Trophoblast cell (in vitro differentiated cells and primary cell): ENCODE data around the gene TEDC1.

Source experiments
- DNase-seq, 2 donors: peaks; one replicate each; pipeline ENCODE4 v3.0.0-alpha.2; 2016
- H2AFZ ChIP-seq: 2 replicates; pipeline ENCODE4 v1.6.1; 2013; ENCODE audit warnings: low read length, moderate library complexity, mild to moderate bottlenecking; ENCODE audit not compliant: insufficient read depth, poor library complexity
- H2AK5ac ChIP-seq: 2 replicates; pipeline ENCODE4 v1.6.1; 2013; ENCODE audit warnings: mild to moderate bottlenecking, low read length
- H2BK120ac ChIP-seq: 2 replicates; pipeline ENCODE4 v1.6.1; 2013; ENCODE audit warnings: low read length, mild to moderate bottlenecking, moderate library complexity; ENCODE audit not compliant: insufficient read depth, poor library complexity
- H2BK12ac ChIP-seq: 2 replicates; pipeline ENCODE4 v1.6.1; 2013; ENCODE audit warnings: mild to moderate bottlenecking, low read length, moderate library complexity
- H2BK5ac ChIP-seq: 2 replicates; pipeline ENCODE4 v1.6.1; 2013; ENCODE audit warnings: low read length, low read depth, moderate library complexity, mild to moderate bottlenecking; ENCODE audit not compliant: poor library complexity
- H3K14ac ChIP-seq: 2 replicates; pipeline ENCODE4 v1.6.1; 2013; ENCODE audit warnings: mild to moderate bottlenecking, low read length
- H3K18ac ChIP-seq: 2 replicates; pipeline ENCODE4 v1.6.1; 2013; ENCODE audit warnings: mild to moderate bottlenecking, low read length
- H3K23ac ChIP-seq: 2 replicates; pipeline ENCODE4 v1.6.1; 2013; ENCODE audit warnings: low read length
- H3K27ac ChIP-seq: 2 replicates; pipeline ENCODE4 v1.5.1; 2013; ENCODE audit warnings: low read depth, mild to moderate bottlenecking, inconsistent platforms, low read length, moderate library complexity
- H3K27me3 ChIP-seq: 2 replicates; pipeline ENCODE4 v1.6.1; 2013; ENCODE audit warnings: inconsistent platforms, mild to moderate bottlenecking, low read length, moderate library complexity; ENCODE audit not compliant: insufficient read depth
- H3K36me3 ChIP-seq, 2 experiments: 1 replicate in 1 of 2; 2 replicates in 1 of 2; pipeline ENCODE4 v1.6.1; 2013; ENCODE audit warnings: low read length in 2 of 2, mild to moderate bottlenecking in 2 of 2, moderate library complexity in 1 of 2; ENCODE audit not compliant: insufficient read depth in 2 of 2, control insufficient read depth in 1 of 2
- H3K4ac ChIP-seq: 2 replicates; pipeline ENCODE4 v1.6.1; 2013; ENCODE audit warnings: low read depth, mild to moderate bottlenecking, low read length, moderate library complexity
- H3K4me1 ChIP-seq, 2 experiments: 1 replicate in 1 of 2; 2 replicates in 1 of 2; pipeline ENCODE4 v1.6.1; 2013; ENCODE audit warnings: low read length in 2 of 2, mild to moderate bottlenecking in 2 of 2, moderate library complexity in 1 of 2; ENCODE audit not compliant: insufficient read depth in 2 of 2, control insufficient read depth in 1 of 2
- H3K4me2 ChIP-seq: 2 replicates; pipeline ENCODE4 v1.6.1; 2013; ENCODE audit warnings: inconsistent platforms, mild to moderate bottlenecking, low read length, moderate library complexity
- H3K4me3 ChIP-seq: 2 replicates; pipeline ENCODE4 v1.5.1; 2013; ENCODE audit warnings: mild to moderate bottlenecking, low read depth, low read length, inconsistent platforms
- H3K79me1 ChIP-seq: one replicate; pipeline ENCODE4 v1.6.1; 2013; ENCODE audit warnings: low read length
- H3K79me2 ChIP-seq: 2 replicates; pipeline ENCODE4 v1.6.1; 2013; ENCODE audit warnings: low read length, mild to moderate bottlenecking; ENCODE audit not compliant: control insufficient read depth, insufficient read depth, poor library complexity
- H3K9ac ChIP-seq: 2 replicates; pipeline ENCODE4 v1.6.1; 2013; ENCODE audit warnings: mild to moderate bottlenecking, low read length
- H3K9me3 ChIP-seq: 2 replicates; pipeline ENCODE4 v1.6.1; 2013; ENCODE audit warnings: low read depth, mild to moderate bottlenecking, control low read depth, inconsistent platforms, low read length; ENCODE audit not compliant: insufficient read depth
- H4K12ac ChIP-seq: 2 replicates; pipeline ENCODE4 v1.6.1; 2013; ENCODE audit warnings: low read depth, mild to moderate bottlenecking, low read length, moderate library complexity
- H4K8ac ChIP-seq: 2 replicates; pipeline ENCODE4 v1.6.1; 2013; ENCODE audit warnings: low read depth, mild to moderate bottlenecking, low read length, moderate library complexity
- H4K91ac ChIP-seq: one replicate; pipeline ENCODE4 v1.6.1; 2013; ENCODE audit warnings: low read depth, mild to moderate bottlenecking, low read length, moderate library complexity
- WGBS: extraction: QIAGEN DNeasy Blood & Tissue Kit; methylation state at CpG from one replicate; pipeline ENCODE4 v1.1.7; 2013; ENCODE audit warnings: missing lambda C conversion rate; ENCODE audit not compliant: insufficient read length, insufficient coverage; ENCODE audit errors: extremely low coverage; 5-methylcytosine and 5-hydroxymethylcytosine counted together

Gene TEDC1

DNA sequence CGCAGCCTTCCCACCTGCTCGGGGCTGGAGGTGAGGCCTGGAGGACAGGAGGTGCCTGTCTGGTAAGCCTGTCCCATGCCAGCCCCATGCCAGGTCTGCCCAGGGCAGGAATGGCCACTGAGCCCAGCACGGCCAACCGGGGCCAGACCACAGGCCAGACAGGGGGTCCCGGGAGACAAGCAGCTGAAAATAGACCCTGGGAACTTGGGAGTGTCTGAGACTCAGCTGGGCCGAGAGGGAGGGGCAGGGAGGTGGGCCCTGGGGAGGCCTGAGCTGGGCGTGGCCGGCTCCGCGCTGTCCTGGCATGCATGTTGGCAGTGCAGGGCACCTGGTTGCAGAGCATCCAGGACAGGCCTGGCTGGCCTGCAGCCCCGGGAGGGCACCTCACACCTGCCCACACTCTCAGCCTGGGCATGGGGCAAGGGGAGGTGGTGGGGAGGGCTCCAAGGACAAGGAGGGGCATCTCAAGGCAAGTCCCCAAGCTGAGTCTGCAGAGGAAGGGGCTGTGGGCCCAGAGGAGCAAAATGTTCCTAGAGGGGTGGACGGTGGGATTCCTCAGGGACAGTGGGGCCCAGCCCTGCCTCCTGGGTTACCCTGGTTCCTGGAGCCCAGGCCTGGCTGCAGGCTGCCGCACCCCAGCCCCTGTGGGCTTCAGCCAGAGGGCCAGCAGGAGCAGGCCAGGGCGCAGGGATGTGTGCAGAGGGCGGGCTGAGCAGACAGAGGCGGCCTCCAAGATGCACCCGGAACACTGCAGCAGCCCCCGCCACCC, 7.6 kb upstream of the TEDC1 start:
- no peak overlapping the region for H3K18ac ChIP-seq
- no peak overlapping the region for H3K27ac ChIP-seq
- H2BK120ac ChIP-seq: no peak overlapping the region
- peaks cover 18% of the 10 kb centered on the region for H3K79me1 ChIP-seq
- peaks cover 3% of the 10 kb centered on the region for H3K79me2 ChIP-seq
- no peak overlapping the region for H4K8ac ChIP-seq
- no peak overlapping the region for H3K14ac ChIP-seq
- H3K23ac ChIP-seq: no peak overlapping the region
- H3K4me1 ChIP-seq: peaks cover 24 to 41% of the 10 kb centered on the region in 2 experiments
- no peak overlapping the region for H3K4me2 ChIP-seq
- H4K12ac ChIP-seq: no peak overlapping the region
- H3K9ac ChIP-seq: no peak overlapping the region
- peaks cover 6% of the 10 kb centered on the region for H3K9me3 ChIP-seq
- H3K4me3 ChIP-seq: no peak overlapping the region
- no peak overlapping the region for H2BK5ac ChIP-seq
- H3K36me3 ChIP-seq: peaks cover 2 to 5% of the 10 kb centered on the region in 2 experiments
- peak overlapping the region; percentile 21 for H2AK5ac ChIP-seq
- no peak overlapping the region for H2AFZ ChIP-seq
- no peak for DNase-seq
- no peak overlapping the region for H3K4ac ChIP-seq
- H4K91ac ChIP-seq: no peak overlapping the region
- H3K27me3 ChIP-seq: peaks cover 33% of the 10 kb centered on the region
- no CpG with 5 or more reads among the region's 18 CpGs for WGBS
- H2BK12ac ChIP-seq: peak overlapping the region; percentile 11

DNA sequence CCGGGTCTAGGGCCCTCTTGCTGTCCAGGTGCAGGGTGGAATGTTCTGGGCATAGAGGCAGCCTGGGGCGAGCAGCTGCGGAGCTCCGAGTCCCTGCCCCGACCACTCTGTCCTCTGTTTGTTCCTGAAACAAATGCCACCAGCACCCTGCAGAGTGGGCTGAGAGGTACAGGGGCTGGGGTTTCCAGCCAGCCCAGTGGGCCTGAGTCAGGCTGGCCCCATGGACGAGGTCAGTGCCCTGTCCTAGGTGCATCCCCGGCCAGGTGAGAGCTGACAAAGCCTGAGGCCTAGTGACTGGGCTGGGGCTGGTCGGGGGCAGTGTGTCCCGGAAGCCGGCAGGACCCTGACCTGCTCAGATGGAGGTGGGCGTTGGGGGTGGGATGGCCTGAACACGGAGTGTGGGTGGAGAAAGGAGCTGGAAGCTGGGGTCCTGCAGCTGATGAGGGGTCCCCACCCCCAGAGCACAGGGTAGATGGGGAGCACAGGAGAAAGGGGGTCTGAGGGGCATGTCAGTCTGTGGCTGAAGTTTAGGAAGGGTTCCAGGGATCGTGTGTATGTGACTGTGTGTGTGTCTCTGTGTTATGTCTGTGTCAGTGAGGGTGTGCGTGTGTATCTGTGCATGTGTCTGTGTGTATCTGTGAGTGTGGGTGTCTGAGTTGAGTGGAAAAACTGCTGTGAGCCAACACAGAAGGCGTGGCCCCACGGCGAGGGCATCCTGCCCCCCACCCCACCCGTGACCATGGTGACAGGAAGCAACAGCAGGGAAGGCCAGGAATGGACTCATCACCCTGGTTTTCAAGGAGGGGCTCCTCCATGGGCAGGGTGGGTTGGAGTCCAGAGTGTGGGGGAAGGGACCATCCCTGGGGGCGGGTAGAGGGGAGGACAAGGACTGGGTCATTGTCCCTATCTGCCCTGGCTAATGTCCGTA, 6.7 kb upstream of the TEDC1 start:
- H3K23ac ChIP-seq: no peak overlapping the region
- no peak overlapping the region for H2AK5ac ChIP-seq
- H2AFZ ChIP-seq: no peak overlapping the region
- no peak overlapping the region for H3K9ac ChIP-seq
- H3K36me3 ChIP-seq: peaks cover under 1 to 3% of the 10 kb centered on the region in 2 experiments
- peaks cover 28% of the 10 kb centered on the region for H3K27me3 ChIP-seq
- no peak overlapping the region for H3K14ac ChIP-seq
- no peak overlapping the region for H4K12ac ChIP-seq
- H4K8ac ChIP-seq: no peak overlapping the region
- peaks cover 28 to 44% of the 10 kb centered on the region in 2 experiments for H3K4me1 ChIP-seq
- H3K9me3 ChIP-seq: peaks cover 6% of the 10 kb centered on the region
- WGBS: no CpG with 5 or more reads among the region's 20 CpGs
- no peak overlapping the region for H2BK12ac ChIP-seq
- H3K4ac ChIP-seq: no peak overlapping the region
- no peak overlapping the region for H2BK5ac ChIP-seq
- no peak overlapping the region for H3K18ac ChIP-seq
- H4K91ac ChIP-seq: no peak overlapping the region
- peaks cover 3% of the 10 kb centered on the region for H3K79me2 ChIP-seq
- no peak overlapping the region for H3K4me3 ChIP-seq
- H3K4me2 ChIP-seq: no peak overlapping the region
- H2BK120ac ChIP-seq: no peak overlapping the region
- peaks cover 18% of the 10 kb centered on the region for H3K79me1 ChIP-seq
- DNase-seq: peak; percentile 61 to 70
- no peak overlapping the region for H3K27ac ChIP-seq

DNA sequence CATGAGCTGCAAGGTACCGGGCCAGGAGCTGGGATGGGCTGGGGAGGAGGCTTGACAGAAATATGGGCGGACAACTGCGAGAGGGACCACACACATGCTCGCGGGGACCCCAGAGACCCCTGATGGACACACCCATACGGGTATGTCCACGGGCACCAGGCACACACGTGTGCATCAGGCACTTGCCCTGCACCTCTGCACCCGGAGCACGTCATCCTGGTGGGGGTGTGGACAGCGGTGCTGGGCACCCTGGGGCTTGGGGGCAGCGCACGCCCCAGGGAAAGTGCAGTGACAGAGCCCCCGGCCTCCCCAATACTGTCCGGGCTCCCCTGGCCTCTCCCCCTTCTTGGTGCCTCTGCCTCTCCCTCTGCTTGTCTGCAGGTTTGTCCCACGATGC, 6.1 kb upstream of the TEDC1 start:
- Histone ChIP-seq H3K36me3 (no peaks in the 10 kb centered on the region), H3K27ac (no peak overlapping the region), H3K9ac (no peak overlapping the region), H2AFZ (no peak overlapping the region), H3K4me3 (no peak overlapping the region), H2AK5ac (no peak overlapping the region), H4K12ac (no peak overlapping the region), H3K4me2 (no peak overlapping the region), H2BK5ac (no peak overlapping the region), H3K18ac (no peak overlapping the region), H3K14ac (no peak overlapping the region), H3K79me1 (peaks cover 18% of the 10 kb centered on the region), H3K4me1 (peaks cover 29 to 48% of the 10 kb centered on the region in 2 experiments), H4K8ac (no peak overlapping the region), H3K23ac (no peak overlapping the region), H3K79me2 (peaks cover 3% of the 10 kb centered on the region), H4K91ac (no peak overlapping the region), H3K27me3 (peaks cover 21% of the 10 kb centered on the region), H2BK12ac (no peak overlapping the region), H3K4ac (no peak overlapping the region), H2BK120ac (no peak overlapping the region), H3K9me3 (peaks cover 6% of the 10 kb centered on the region)
- no peak for DNase-seq
- no CpG with 5 or more reads among the region's 16 CpGs for WGBS

GRCh38 chr14:105485739-105486162, 5.3 kb upstream of the TEDC1 start:
- H3K4me3 ChIP-seq: no peak overlapping the region
- H2BK120ac ChIP-seq: no peak overlapping the region
- H3K9me3 ChIP-seq: peaks cover 4% of the 10 kb centered on the region
- H2AFZ ChIP-seq: peak overlapping the region; percentile 1
- H2BK12ac ChIP-seq: no peak overlapping the region
- H3K27ac ChIP-seq: no peak overlapping the region
- H3K23ac ChIP-seq: no peak overlapping the region
- no peak overlapping the region for H3K4ac ChIP-seq
- H2AK5ac ChIP-seq: no peak overlapping the region
- peak; percentile 58 for DNase-seq
- H3K4me1 ChIP-seq: peaks cover 29 to 47% of the 10 kb centered on the region in 2 experiments
- no peak overlapping the region for H4K91ac ChIP-seq
- H4K12ac ChIP-seq: no peak overlapping the region
- no CpG with 5 or more reads among the region's 12 CpGs for WGBS
- H3K18ac ChIP-seq: no peak overlapping the region
- peaks cover 21% of the 10 kb centered on the region for H3K27me3 ChIP-seq
- no peak overlapping the region for H2BK5ac ChIP-seq
- H3K4me2 ChIP-seq: no peak overlapping the region
- no peak overlapping the region for H4K8ac ChIP-seq
- H3K79me1 ChIP-seq: peaks cover 21% of the 10 kb centered on the region
- no peak overlapping the region for H3K9ac ChIP-seq
- no peak overlapping the region for H3K14ac ChIP-seq
- no peaks in the 10 kb centered on the region for H3K36me3 ChIP-seq
- peaks cover 4% of the 10 kb centered on the region for H3K79me2 ChIP-seq
